Measurements from ENCODE around the gene NDRG4.
"Not testable (repeated sequence)": the region's sequence is repeated elsewhere in the genome, so short reads cannot be mapped to it uniquely, and the experiment has no call there.

Gene NDRG4

GRCh38 chr16:58485184-58485887 lies 14.6 kb upstream of the NDRG4 start:
- no peak for TF ChIP-seq POLR2AphosphoS5 (IDR thresholded peaks at IDR 0.05; ENCODE audit: borderline replicate concordance, low read depth, low read length)
- TF ChIP-seq FOXP2 (optimal IDR thresholded peaks at IDR 0.05; ENCODE audit: control extremely low read depth, extremely low read length, insufficient read depth): no peak
- TF ChIP-seq EZH2 (IDR thresholded peaks at IDR 0.05): no peak
- H3K27ac ChIP-seq: no peak overlapping the region

DNA sequence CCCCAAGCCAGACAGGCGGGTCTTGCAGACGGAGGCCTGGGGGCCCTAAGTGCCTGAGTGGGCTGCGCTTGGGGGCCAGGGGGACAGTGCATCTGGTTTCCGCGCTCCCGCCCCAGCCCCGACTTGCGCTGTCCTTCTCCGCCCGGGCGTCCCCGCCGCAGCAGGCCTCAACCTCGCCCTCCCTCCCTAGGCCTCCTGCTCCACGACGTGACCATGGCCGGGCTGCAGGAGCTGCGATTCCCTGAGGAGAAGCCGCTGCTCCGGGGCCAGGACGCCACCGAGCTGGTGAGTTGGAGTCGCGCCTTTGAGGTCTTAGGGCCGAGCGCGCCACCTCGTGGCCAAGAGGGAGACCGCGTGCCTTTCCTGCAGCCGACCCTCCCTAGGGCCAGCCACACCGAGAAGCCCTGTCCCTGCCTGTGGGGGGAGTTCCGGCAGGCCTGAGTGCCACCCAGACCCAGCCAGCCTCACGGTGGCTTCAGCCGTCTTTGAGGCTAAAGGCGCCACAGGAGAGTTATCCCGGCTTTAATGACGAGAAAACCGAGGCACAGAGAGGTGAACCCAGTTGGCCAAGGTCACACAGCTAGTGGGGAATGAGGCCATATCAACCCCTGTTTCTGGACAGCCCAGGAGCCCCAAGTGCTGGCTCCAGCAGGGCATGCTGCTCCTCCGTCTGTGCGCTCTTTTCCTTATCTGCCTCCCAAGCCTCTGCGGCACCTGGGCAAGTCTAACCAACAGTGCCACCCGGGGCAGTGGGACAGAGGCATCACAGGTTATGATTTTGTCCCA lies 12.2 kb upstream of the NDRG4 start:
- H3K9me3 ChIP-seq (ENCODE audit: low read depth, low read length): no peaks in the 10 kb centered on the region
- TF ChIP-seq EZH2 (IDR thresholded peaks at IDR 0.05) (no peak), FOXP2 (optimal IDR thresholded peaks at IDR 0.05; ENCODE audit: control extremely low read depth, extremely low read length, insufficient read depth) (no peak), POLR2AphosphoS5 (IDR thresholded peaks at IDR 0.05; ENCODE audit: borderline replicate concordance, low read depth, low read length) (no peak)
- H3K4me3 ChIP-seq: no peak overlapping the region
- no peak overlapping the region for H3K27ac ChIP-seq
- H3K36me3 ChIP-seq (ENCODE audit: insufficient read depth, low read length): no peaks in the 10 kb centered on the region
- no peak overlapping the region for H3K9ac ChIP-seq (ENCODE audit: insufficient read length)
- no peak for DNase-seq (ENCODE audit: low read depth, low spot score)

More at GRCh38 chr16:58485184-58485887, 14.6 kb upstream of the NDRG4 start:
- Histone ChIP-seq H3K4me3 (no peak overlapping the region), H3K36me3 (ENCODE audit: insufficient read depth, low read length) (no peaks in the 10 kb centered on the region), H3K9ac (ENCODE audit: insufficient read length) (no peak overlapping the region), H3K9me3 (ENCODE audit: low read depth, low read length) (no peaks in the 10 kb centered on the region)
- DNase-seq (ENCODE audit: low read depth, low spot score): no peak

DNA sequence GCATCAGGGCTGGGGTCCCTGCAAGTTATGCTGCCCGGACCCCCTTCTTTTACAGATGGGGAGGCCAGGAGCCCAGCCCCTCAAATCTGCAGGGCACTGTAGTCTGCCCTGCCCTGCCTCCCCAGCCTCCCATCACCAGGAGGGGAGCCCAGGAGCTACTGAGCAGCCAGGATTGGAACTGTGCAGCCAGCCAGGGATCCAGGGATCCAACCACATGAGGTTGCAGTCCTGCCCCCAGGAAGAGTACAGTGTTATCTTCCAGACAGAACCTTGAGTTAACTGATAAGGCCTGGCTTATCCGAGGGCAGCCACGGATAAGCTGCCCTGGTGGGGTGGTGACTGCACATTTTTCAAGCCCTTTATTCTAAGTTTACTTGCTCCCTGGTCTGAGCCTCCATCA lies 11.4 kb upstream of the NDRG4 start:
- no peak for TF ChIP-seq POLR2AphosphoS5 (IDR thresholded peaks at IDR 0.05; ENCODE audit: borderline replicate concordance, low read depth, low read length)
- no peak for TF ChIP-seq EZH2 (IDR thresholded peaks at IDR 0.05)
- no peak for TF ChIP-seq FOXP2 (optimal IDR thresholded peaks at IDR 0.05; ENCODE audit: control extremely low read depth, extremely low read length, insufficient read depth)
- Histone ChIP-seq H3K9me3 (ENCODE audit: low read depth, low read length) (no peaks in the 10 kb centered on the region), H3K9ac (ENCODE audit: insufficient read length) (no peak overlapping the region), H3K4me3 (no peak overlapping the region), H3K27ac (no peak overlapping the region), H3K36me3 (ENCODE audit: insufficient read depth, low read length) (no peaks in the 10 kb centered on the region)
- no peak for DNase-seq (ENCODE audit: low read depth, low spot score)

DNA sequence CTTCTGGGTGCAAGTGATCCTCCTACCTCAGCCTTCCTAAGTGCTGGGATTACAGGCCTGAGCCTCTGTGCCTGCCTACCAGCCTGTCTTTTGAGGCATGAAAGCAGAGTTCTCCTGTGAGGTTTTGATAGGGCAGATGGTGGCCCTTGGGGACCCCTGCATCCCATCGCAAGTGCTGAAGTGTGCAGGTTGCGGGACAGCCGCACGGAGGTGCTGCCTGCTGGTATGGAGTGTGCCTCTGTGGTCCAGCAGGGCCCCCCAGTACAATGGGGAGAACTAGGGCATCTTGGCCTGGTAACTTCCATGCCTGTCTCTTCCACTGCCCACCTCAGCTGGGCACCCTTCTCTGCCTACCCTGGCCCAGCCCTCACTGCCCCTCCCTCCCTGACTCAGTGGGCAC lies 9.9 kb upstream of the NDRG4 start:
- DNase-seq (ENCODE audit: low read depth, low spot score): no peak
- H3K36me3 ChIP-seq (ENCODE audit: insufficient read depth, low read length): no peaks in the 10 kb centered on the region

DNA sequence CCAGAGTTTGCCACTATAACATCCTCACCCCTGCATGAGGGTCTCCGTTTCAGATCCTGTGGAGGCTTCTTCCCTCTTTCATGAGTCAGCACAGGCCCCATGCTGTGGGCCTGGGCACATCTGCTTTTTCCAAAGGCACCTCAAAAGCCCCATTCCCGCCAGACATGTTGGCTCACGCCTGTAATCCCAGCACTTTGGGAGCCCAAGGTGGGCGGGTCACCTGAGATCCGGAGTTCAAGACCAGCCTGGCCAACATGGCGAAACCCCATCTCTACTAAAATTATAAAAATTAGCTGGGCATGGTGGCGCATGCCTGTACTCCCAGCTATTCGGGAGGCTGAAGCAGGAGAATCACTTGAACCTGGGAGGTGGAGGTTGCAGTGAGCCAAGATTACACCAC lies 9.4 kb upstream of the NDRG4 start:
- not testable (repeated sequence) for H3K27ac ChIP-seq; H3K9ac ChIP-seq (ENCODE audit: insufficient read length); H3K36me3 ChIP-seq (ENCODE audit: insufficient read depth, low read length); H3K4me3 ChIP-seq; H3K9me3 ChIP-seq (ENCODE audit: low read depth, low read length); DNase-seq (ENCODE audit: low read depth, low spot score)

More for the DNA sequence above, 9.9 kb upstream of the NDRG4 start:
- Histone ChIP-seq H3K27ac (no peak overlapping the region), H3K4me3 (no peak overlapping the region), H3K9ac (ENCODE audit: insufficient read length) (no peak overlapping the region), H3K9me3 (ENCODE audit: low read depth, low read length) (no peaks in the 10 kb centered on the region)
- TF ChIP-seq FOXP2 (optimal IDR thresholded peaks at IDR 0.05; ENCODE audit: control extremely low read depth, extremely low read length, insufficient read depth) (no peak), EZH2 (IDR thresholded peaks at IDR 0.05) (no peak), POLR2AphosphoS5 (IDR thresholded peaks at IDR 0.05; ENCODE audit: borderline replicate concordance, low read depth, low read length) (no peak)

DNA sequence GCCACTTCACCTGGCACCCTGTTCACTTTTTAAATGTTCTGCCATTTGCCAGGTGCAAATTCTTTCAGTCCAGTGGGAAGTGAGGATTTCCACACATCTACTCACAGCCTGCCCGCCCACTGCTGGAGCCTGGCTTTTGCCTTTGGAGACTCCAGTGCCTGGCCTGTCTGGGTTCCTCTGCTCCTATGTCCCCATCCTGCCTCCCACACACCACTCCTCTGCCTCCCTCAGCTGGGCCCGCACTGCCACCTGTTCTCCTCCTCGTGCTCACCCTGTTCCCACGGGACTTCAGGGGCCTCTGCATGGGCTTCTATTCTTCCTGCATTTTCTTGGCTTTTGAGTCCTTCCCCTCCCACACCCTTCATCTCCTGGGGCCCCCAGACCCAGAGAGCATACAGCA lies 7.9 kb upstream of the NDRG4 start:
- no peak for DNase-seq (ENCODE audit: low read depth, low spot score)
- no peaks in the 10 kb centered on the region for H3K9me3 ChIP-seq (ENCODE audit: low read depth, low read length)
- TF ChIP-seq POLR2AphosphoS5 (IDR thresholded peaks at IDR 0.05; ENCODE audit: borderline replicate concordance, low read depth, low read length) (no peak), FOXP2 (optimal IDR thresholded peaks at IDR 0.05; ENCODE audit: control extremely low read depth, extremely low read length, insufficient read depth) (no peak), EZH2 (IDR thresholded peaks at IDR 0.05) (no peak)
- H3K9ac ChIP-seq (ENCODE audit: insufficient read length): no peak overlapping the region
- H3K36me3 ChIP-seq (ENCODE audit: insufficient read depth, low read length): no peaks in the 10 kb centered on the region
- H3K4me3 ChIP-seq: no peak overlapping the region
- H3K27ac ChIP-seq: no peak overlapping the region

DNA sequence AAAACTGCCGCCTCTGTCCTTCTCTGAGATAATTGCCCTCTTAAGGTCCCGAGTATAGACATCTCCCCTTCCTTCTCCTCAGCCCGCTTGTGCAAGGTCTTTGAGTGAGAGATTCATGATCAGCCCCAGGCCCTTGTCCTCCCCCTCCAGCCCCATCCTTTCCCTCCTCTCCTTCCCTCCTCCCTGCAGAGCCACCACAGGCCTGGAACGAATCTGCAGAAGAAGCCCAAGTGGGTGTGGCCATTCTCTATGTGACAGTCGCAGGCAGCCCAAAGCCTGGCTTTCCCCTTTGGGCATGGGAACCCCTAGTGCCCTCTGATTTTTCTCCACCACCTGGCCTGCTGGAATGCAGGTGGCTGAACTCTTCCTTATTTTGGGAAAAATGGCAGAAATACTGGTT lies 7.2 kb upstream of the NDRG4 start:
- no peak for DNase-seq (ENCODE audit: low read depth, low spot score)
- TF ChIP-seq POLR2AphosphoS5 (IDR thresholded peaks at IDR 0.05; ENCODE audit: borderline replicate concordance, low read depth, low read length) (no peak), FOXP2 (optimal IDR thresholded peaks at IDR 0.05; ENCODE audit: control extremely low read depth, extremely low read length, insufficient read depth) (no peak), EZH2 (IDR thresholded peaks at IDR 0.05) (no peak)
- H3K9ac ChIP-seq (ENCODE audit: insufficient read length): no peak overlapping the region
- H3K9me3 ChIP-seq (ENCODE audit: low read depth, low read length): no peaks in the 10 kb centered on the region
- no peak overlapping the region for H3K27ac ChIP-seq
- H3K36me3 ChIP-seq (ENCODE audit: insufficient read depth, low read length): no peaks in the 10 kb centered on the region
- no peak overlapping the region for H3K4me3 ChIP-seq

- Histone ChIP-seq H3K27ac (no peak overlapping the region), H3K4me3 (no peak overlapping the region), H3K9me3 (ENCODE audit: low read depth, low read length) (no peaks in the 10 kb centered on the region), H3K9ac (ENCODE audit: insufficient read length) (no peak overlapping the region), H3K36me3 (ENCODE audit: insufficient read depth, low read length) (no peaks in the 10 kb centered on the region)
- no peak for TF ChIP-seq POLR2AphosphoS5 (IDR thresholded peaks at IDR 0.05; ENCODE audit: borderline replicate concordance, low read depth, low read length)
- TF ChIP-seq EZH2 (IDR thresholded peaks at IDR 0.05): no peak
- no peak for TF ChIP-seq FOXP2 (optimal IDR thresholded peaks at IDR 0.05; ENCODE audit: control extremely low read depth, extremely low read length, insufficient read depth)
- no peak for DNase-seq (ENCODE audit: low read depth, low spot score)
These were observed 6.0 kb upstream of the NDRG4 start for GRCh38 chr16:58493756-58494431.

All from SK-N-MC (cell line).